ENCODE measurements around the gene APOH.

Gene APOH

DNA sequence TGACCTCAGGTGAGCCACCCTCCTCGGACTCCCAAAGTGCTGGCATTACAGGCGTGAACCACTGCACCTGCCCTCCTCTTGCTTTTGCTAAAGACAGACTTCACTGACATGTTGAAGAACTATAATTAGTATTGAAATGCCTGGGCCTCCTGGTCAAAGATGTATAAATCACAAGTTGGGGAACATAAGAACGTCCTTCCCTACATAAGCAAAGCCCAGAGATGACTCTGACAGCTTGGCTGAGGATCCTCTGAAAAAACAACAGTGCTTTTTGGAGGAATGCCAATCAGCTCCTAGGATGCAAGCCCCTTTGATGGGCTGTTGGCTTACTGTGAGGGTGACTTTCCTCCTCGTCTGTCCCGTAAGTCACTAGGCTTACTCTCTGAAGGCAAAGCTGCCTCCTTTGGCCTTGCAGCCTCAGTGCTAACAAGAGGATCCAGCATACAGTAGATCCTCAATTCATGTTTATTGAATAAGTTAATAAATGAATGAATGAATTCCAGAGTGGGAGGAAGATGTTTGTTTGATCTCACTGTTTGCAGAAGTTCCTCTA is 6.3 kb downstream of the APOH start:
- H3K27me3 Mint-ChIP-seq (ENCODE audit: low read depth) = peaks cover 16% of the 10 kb centered on the region
- H3K36me3 Mint-ChIP-seq (ENCODE audit: low read depth) = no peaks in the 10 kb centered on the region
- H3K27ac Mint-ChIP-seq = no peak overlapping the region
- no peaks in the 10 kb centered on the region for H3K9me3 Mint-ChIP-seq
- H3K4me1 Mint-ChIP-seq = no peaks in the 10 kb centered on the region
- TF ChIP-seq, protein P1, sequence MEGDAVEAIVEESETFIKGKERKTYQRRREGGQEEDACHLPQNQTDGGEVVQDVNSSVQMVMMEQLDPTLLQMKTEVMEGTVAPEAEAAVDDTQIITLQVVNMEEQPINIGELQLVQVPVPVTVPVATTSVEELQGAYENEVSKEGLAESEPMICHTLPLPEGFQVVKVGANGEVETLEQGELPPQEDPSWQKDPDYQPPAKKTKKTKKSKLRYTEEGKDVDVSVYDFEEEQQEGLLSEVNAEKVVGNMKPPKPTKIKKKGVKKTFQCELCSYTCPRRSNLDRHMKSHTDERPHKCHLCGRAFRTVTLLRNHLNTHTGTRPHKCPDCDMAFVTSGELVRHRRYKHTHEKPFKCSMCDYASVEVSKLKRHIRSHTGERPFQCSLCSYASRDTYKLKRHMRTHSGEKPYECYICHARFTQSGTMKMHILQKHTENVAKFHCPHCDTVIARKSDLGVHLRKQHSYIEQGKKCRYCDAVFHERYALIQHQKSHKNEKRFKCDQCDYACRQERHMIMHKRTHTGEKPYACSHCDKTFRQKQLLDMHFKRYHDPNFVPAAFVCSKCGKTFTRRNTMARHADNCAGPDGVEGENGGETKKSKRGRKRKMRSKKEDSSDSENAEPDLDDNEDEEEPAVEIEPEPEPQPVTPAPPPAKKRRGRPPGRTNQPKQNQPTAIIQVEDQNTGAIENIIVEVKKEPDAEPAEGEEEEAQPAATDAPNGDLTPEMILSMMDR (IDR thresholded peaks at IDR 0.05; ENCODE audit: unreplicated experiment in 3 of 3) = no peak
- H3K4me3 Mint-ChIP-seq = no peak overlapping the region

DNA sequence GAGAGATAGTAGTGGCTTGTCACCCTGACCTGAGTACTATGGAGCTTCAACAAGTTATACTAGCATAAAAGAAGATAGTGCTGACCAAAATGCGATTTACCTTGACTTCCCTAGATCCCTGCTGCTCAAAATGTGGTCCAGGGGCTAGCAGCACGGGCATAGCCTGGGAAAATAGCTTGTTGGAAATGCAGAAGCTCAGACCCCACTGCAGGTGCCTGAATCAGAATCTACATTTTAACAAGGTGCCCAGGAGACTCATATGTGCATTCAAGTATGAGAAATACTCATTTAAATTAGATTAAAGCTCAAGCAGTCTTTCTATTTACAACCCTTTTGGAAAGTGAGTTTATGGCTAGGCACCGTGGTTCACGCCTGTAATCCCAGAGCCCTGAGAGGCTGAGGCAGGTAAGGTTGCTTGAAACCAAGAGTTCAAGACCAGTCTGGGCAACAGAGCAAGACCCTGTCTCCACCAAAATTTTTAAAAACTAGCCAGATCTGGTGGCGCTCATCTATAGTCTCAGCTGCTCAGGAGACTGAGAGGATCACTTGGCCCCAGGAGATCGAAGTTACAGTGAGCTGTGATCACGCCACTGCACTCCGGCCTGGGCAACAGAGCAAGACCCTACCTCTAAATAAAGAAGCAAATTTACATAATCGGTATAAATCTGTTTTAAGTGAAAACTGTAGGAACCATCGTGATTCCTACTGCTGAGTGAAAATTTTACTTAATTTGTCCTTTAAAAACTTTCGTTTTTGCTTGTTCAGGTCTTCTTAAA is 7.3 kb downstream of the APOH start:
- no peaks in the 10 kb centered on the region for H3K4me1 Mint-ChIP-seq
- H3K4me3 Mint-ChIP-seq = no peak overlapping the region
- TF ChIP-seq, protein P1 (IDR thresholded peaks at IDR 0.05; ENCODE audit: unreplicated experiment in 3 of 3) = no peak
- H3K27ac Mint-ChIP-seq = no peak overlapping the region
- no peaks in the 10 kb centered on the region for H3K9me3 Mint-ChIP-seq
- H3K36me3 Mint-ChIP-seq (ENCODE audit: low read depth) = no peaks in the 10 kb centered on the region
- H3K27me3 Mint-ChIP-seq (ENCODE audit: low read depth) = peaks cover 16% of the 10 kb centered on the region

DNA sequence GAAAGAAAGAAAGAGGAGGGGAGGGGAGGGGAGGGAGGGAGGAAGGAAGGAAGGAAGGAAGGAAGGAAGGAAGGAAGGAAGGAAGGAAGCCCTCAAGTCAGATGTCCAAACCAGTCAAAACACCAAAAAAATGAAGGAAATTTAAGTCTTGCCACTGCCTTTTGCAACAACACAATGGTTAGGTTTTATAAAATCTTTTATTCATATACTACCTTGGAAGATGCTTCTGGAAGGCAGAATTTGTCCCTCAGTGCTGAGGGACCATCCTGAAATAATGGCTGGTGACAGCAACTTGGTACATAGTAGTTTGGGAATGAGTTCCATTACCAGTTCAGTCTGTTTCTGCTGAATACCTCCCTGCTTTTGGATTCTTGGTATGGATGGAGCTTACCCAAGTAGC is 7.9 kb downstream of the APOH start:
- no peak overlapping the region for H3K4me3 Mint-ChIP-seq
- no peaks in the 10 kb centered on the region for H3K9me3 Mint-ChIP-seq
- H3K36me3 Mint-ChIP-seq (ENCODE audit: low read depth) = no peaks in the 10 kb centered on the region
- H3K27me3 Mint-ChIP-seq (ENCODE audit: low read depth) = peaks cover 16% of the 10 kb centered on the region
- TF ChIP-seq, protein P1 (IDR thresholded peaks at IDR 0.05; ENCODE audit: unreplicated experiment in 3 of 3) = no peak
- no peaks in the 10 kb centered on the region for H3K4me1 Mint-ChIP-seq
- no peak overlapping the region for H3K27ac Mint-ChIP-seq

DNA sequence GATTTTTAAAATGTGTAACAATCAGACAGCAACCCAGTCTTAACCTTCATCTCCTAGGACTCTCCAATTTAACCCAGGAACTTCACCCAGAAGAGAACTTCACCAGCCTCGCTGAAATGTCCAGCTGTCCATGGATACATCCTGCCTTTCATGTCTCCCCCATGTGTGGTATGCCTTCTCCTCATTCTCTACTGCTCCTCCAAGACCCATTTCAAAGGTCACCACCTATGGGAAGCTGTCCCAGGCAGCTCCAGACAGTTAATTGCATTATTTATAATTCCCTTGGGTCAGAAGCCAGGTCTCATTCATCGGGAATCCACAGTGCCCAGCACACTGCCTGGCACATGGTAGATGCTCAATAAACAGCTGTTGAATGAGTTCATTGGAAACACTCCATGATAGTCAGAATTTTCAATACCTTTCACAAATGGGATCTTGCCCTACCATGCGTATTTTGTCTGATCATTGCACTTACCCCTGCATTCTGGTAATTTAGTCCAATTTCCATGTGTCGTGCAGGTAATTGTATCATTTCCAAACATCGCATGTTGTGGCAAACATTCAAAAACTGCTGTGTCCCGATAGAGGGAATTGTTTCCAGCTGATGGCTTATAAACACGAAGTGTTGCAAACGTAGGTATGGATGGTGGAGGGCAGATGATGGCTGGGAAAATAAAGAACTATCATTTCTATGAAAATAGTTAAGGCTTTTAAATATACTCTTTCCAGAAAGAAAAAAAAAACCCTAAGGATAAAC is 9.0 kb downstream of the APOH start:
- no peak overlapping the region for H3K4me3 Mint-ChIP-seq
- H3K4me1 Mint-ChIP-seq = no peaks in the 10 kb centered on the region
- no peaks in the 10 kb centered on the region for H3K9me3 Mint-ChIP-seq
- H3K36me3 Mint-ChIP-seq (ENCODE audit: low read depth) = no peaks in the 10 kb centered on the region
- no peak overlapping the region for H3K27ac Mint-ChIP-seq
- TF ChIP-seq, protein P1 (IDR thresholded peaks at IDR 0.05; ENCODE audit: unreplicated experiment in 3 of 3) = no peak
- peaks cover 15% of the 10 kb centered on the region for H3K27me3 Mint-ChIP-seq (ENCODE audit: low read depth)

DNA sequence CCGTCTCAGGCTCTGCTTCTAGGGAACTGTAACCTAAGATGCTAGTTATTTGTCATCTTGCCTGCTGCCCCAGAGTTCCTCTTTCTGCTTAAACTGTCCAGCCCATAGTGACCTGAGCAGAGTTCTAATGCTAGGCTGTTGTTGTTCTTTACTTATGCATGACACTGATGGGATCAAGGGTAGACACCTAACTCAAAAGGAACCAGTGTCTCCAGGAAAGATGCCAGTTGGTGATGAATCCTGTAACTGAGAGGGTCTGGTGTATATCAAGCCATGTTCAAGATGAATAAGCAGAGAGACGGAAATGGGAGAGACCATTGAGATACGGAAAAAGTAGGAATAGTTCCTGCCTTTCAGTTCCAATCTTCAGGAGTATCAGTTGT is 13.7 kb downstream of the APOH start:
- TF ChIP-seq, protein P1 (IDR thresholded peaks at IDR 0.05; ENCODE audit: unreplicated experiment in 3 of 3) = no peak
- Mint-ChIP-seq H3K4me1 (no peaks in the 10 kb centered on the region), H3K4me3 (no peak overlapping the region)

More for the DNA sequence above, 13.7 kb downstream of the APOH start:
- no peaks in the 10 kb centered on the region for H3K36me3 Mint-ChIP-seq (ENCODE audit: low read depth)
- no peaks in the 10 kb centered on the region for H3K9me3 Mint-ChIP-seq
- no peak overlapping the region for H3K27ac Mint-ChIP-seq
- peaks cover 4% of the 10 kb centered on the region for H3K27me3 Mint-ChIP-seq (ENCODE audit: low read depth)

Measured in nephron (organoid).